ENCODE data around the gene NEDD4L. TPM values are rescaled to one million over a fixed set of nuclear protein-coding genes. Genes with fewer than 3 reads are reported as not detected.

NEDD4L gene
- total and polyA plus RNA-seq, 2 donors (not counting 1 experiment from before 2014, with no cell fraction given), result 10.3 to 25.7 TPM

DNA sequence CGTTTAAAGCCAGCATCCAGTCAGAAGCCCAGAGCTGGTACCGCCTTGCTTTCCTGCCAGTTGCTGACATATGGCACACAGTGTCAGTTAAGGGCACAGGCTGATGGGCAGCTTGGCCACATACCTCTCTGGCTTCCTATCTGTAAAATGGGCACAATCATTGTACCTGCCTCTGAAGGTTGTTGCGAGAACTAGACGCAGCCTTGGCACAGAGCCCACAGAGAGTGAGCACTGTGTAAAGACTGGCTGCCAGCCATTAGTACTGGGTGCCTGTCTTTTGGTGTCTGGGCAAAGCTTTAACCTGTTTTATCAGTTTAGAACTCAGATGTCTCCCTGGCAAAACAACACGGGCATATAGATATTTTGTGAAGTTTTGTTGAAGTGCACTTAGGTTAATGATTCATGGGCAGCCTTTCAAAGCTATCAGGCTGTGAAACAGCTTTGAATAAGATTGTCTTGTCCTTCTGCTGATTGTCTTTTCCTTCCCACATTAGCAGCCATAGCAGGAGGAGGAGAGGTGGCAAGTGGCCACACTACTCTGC, 269.5 kb downstream of the NEDD4L start:
- intact Hi-C loops (cut with micrococcal nuclease), result no loop called here
- peaks cover 7 to 13% of the 10 kb centered on the region in 2 donors for H3K4me1 ChIP-seq (ENCODE audit: control insufficient read depth in 2 of 2, insufficient read depth in 2 of 2, low read length in 2 of 2)
- H3K27ac Mint-ChIP-seq, result no peak overlapping the region

DNA sequence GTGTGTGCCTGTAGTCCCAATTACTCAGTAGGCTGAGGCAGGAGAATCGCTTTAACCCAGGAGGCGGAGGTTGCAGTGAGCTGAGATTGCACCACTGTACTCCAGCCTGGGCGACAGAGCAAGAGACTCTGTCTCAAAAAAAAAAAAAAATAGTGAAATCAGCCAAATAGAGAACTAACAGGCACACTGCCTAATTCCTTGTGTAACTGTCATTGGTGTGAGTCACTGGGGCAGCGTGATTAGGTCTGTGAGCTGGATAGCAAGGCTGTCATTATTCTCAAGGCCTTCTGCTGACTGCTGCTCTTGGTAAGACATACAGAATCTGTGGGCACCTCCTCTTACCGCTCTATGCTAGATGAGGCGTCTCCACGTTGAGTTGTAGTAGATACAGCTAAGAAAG, 270.3 kb downstream of the NEDD4L start:
- TF ChIP-seq EZH2 (IDR thresholded peaks at IDR 0.05; ENCODE audit: borderline replicate concordance, insufficient read depth, low read depth, low read length, poor library complexity, severe bottlenecking) (no peak), CTCF (IDR thresholded peaks at IDR 0.05) (no peak)
- H3K4me3 Mint-ChIP-seq, result no peak overlapping the region
- WGBS (ENCODE audit: insufficient coverage), result 97% methylated on average over 3 of the region's 7 CpGs
- no peak overlapping the region for H3K27ac Mint-ChIP-seq
- DNase-seq (no peak), ATAC-seq (ENCODE audit: low read depth) (no peak)
- Histone ChIP-seq H3K27me3 (replicated peaks in 1 of 4; ENCODE audit: control extremely low read depth in 1 of 4, control insufficient read depth in 3 of 4, insufficient read depth in 4 of 4, low read length in 3 of 4) (no peaks in the 10 kb centered on the region), H3K4me1 (ENCODE audit: control insufficient read depth in 2 of 2, insufficient read depth in 2 of 2, low read length in 2 of 2) (peaks cover 7 to 13% of the 10 kb centered on the region in 2 donors), H3K9me3 (ENCODE audit: control extremely low read depth in 1 of 3, control insufficient read depth in 2 of 3, insufficient read depth in 1 of 3, low read length in 2 of 3) (no peaks in the 10 kb centered on the region), H3K4me2 (replicated peaks; ENCODE audit: low read depth, low read length, poor library complexity, severe bottlenecking) (no peak overlapping the region), H3K4me3 (ENCODE audit: control extremely low read depth in 1 of 5, extremely low read depth in 1 of 5, insufficient read depth in 1 of 5, low read depth in 2 of 5, low read length in 4 of 5) (no peak overlapping the region), H4K20me1 (ENCODE audit: control insufficient read depth, insufficient read depth, low read length, poor library complexity, severe bottlenecking) (no peaks in the 10 kb centered on the region), H3K79me2 (ENCODE audit: control insufficient read depth, insufficient read depth, low read length) (no peaks in the 10 kb centered on the region), H3K36me3 (replicated peaks in 1 of 2; ENCODE audit: control extremely low read depth in 1 of 2, control insufficient read depth in 1 of 2, extremely low read depth in 1 of 2, insufficient read depth in 2 of 2, low read length in 1 of 2) (no peaks in the 10 kb centered on the region), H3K27ac (ENCODE audit: low read length in 2 of 2) (no peak overlapping the region), H2AFZ (ENCODE audit: insufficient read depth, low read depth, low read length, poor library complexity, severe bottlenecking) (no peak overlapping the region), H3K9ac (ENCODE audit: low read length) (no peak overlapping the region)
- intact Hi-C loops (cut with micrococcal nuclease), result no loop called here
- H3K4me1 Mint-ChIP-seq, result peaks cover 40% of the 10 kb centered on the region
- no peaks in the 10 kb centered on the region for H3K27me3 Mint-ChIP-seq
- ChIA-PET POLR2A (no interaction called here), CTCF (interaction anchor here (1.8 kb wide), 1 partner anchor 7 kb away, joined by 5 read pairs; no protein-coding TSS in a partner anchor)
- no peaks in the 10 kb centered on the region for H3K9me3 Mint-ChIP-seq (ENCODE audit: insufficient read depth)

More for the DNA sequence above, 269.5 kb downstream of the NEDD4L start:
- H2AFZ ChIP-seq (ENCODE audit: insufficient read depth, low read depth, low read length, poor library complexity, severe bottlenecking), result no peak overlapping the region
- H3K4me3 ChIP-seq (ENCODE audit: control extremely low read depth in 1 of 5, extremely low read depth in 1 of 5, insufficient read depth in 1 of 5, low read depth in 2 of 5, low read length in 4 of 5), result no peak overlapping the region
- Mint-ChIP-seq H3K27me3 (no peaks in the 10 kb centered on the region), H3K4me1 (peaks cover 40% of the 10 kb centered on the region), H3K4me3 (no peak overlapping the region), H3K9me3 (ENCODE audit: insufficient read depth) (no peaks in the 10 kb centered on the region)
- H3K27ac ChIP-seq (ENCODE audit: low read length in 2 of 2), result no peak overlapping the region
- no peaks in the 10 kb centered on the region for H3K79me2 ChIP-seq (ENCODE audit: control insufficient read depth, insufficient read depth, low read length)
- no peak overlapping the region for H3K4me2 ChIP-seq (replicated peaks; ENCODE audit: low read depth, low read length, poor library complexity, severe bottlenecking)
- no peak for TF ChIP-seq CTCF (IDR thresholded peaks at IDR 0.05)
- no peak for TF ChIP-seq EZH2 (IDR thresholded peaks at IDR 0.05; ENCODE audit: borderline replicate concordance, insufficient read depth, low read depth, low read length, poor library complexity, severe bottlenecking)
- DNase-seq (no peak), ATAC-seq (ENCODE audit: low read depth) (no peak)
- CTCF ChIA-PET, result interaction anchor here (1.8 kb wide), 1 partner anchor 8 kb away, joined by 5 read pairs; no protein-coding TSS in a partner anchor
- POLR2A ChIA-PET, result no interaction called here
- no peaks in the 10 kb centered on the region for H3K9me3 ChIP-seq (ENCODE audit: control extremely low read depth in 1 of 3, control insufficient read depth in 2 of 3, insufficient read depth in 1 of 3, low read length in 2 of 3)
- WGBS (ENCODE audit: insufficient coverage), result 100% methylated on average over 5 of the region's 5 CpGs
- H3K36me3 ChIP-seq (replicated peaks in 1 of 2; ENCODE audit: control extremely low read depth in 1 of 2, control insufficient read depth in 1 of 2, extremely low read depth in 1 of 2, insufficient read depth in 2 of 2, low read length in 1 of 2), result no peaks in the 10 kb centered on the region
- no peak overlapping the region for H3K9ac ChIP-seq (ENCODE audit: low read length)
- H4K20me1 ChIP-seq (ENCODE audit: control insufficient read depth, insufficient read depth, low read length, poor library complexity, severe bottlenecking), result no peaks in the 10 kb centered on the region
- no peaks in the 10 kb centered on the region for H3K27me3 ChIP-seq (replicated peaks in 1 of 4; ENCODE audit: control extremely low read depth in 1 of 4, control insufficient read depth in 3 of 4, insufficient read depth in 4 of 4, low read length in 3 of 4)

All from B cell (primary cell).